Fibroblast of skin of back (primary cell): ENCODE results near the gene TPSB2. TPM values are rescaled to one million over a fixed set of nuclear protein-coding genes. Genes with fewer than 3 reads are reported as not detected.
"Not testable (repeated sequence)": the region's sequence is repeated elsewhere in the genome, so short reads cannot be mapped to it uniquely, and the experiment has no call there.

Source experiments
- DNase-seq: peaks from one replicate; pipeline ENCODE4 v3.0.0-alpha.2; 2013
- polyA plus RNA-seq, 2 experiments: library from polyadenylated mRNA; unstranded; fragments of 120-200 nt; gene quantifications; one replicate each; pipeline ENCODE4 v1.2.1, GENCODE V29; 2013; ENCODE audit not compliant: insufficient read length in 2 of 2

TPSB2 gene
- not detected for polyA plus RNA-seq (2013, experiment 1 of 2; ENCODE audit: insufficient read length)
- polyA plus RNA-seq (2013, experiment 2 of 2; ENCODE audit: insufficient read length) = not detected

- DNase-seq = not testable (repeated sequence)
Measured at GRCh38 chr16:1230084-1230470, at the start of gene TPSB2. Gene TPSB2, minus strand, starts transcription at chr16:1230184. Its CDS starts 233 bp downstream, at chr16:1229951.

- no peak for DNase-seq
Measured at GRCh38 chr16:1279081-1279944, 49.3 kb upstream of the TPSB2 start.

GRCh38 chr16:1278477-1278876, 48.5 kb upstream of the TPSB2 start:
- no peak for DNase-seq

GRCh38 chr16:1277617-1278282, 47.8 kb upstream of the TPSB2 start:
- DNase-seq = no peak

DNA sequence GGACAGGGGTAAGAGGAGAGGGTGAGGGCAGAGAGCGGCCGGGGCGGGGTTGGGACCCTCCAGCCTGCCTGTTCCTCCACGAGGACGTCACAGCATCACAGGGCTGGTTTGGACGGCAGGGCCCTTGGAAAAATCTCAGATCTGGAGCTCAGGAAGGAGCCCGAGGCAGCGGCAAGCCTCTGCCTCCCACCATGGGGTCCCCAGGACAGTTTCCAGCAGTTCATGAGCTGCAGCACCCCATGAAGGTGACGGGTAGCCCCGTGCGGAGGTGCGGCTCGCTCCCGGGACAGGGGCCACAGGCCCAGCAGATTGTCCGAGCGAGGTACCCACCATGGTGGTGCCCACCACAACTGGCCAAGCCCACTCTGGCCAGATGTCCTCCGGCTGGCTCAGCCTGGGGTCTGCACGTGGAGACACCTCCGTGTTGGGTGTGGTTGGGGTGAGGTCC, 47.2 kb upstream of the TPSB2 start:
- DNase-seq = no peak

GRCh38 chr16:1276580-1276878, 46.5 kb upstream of the TPSB2 start:
- no peak for DNase-seq

DNA sequence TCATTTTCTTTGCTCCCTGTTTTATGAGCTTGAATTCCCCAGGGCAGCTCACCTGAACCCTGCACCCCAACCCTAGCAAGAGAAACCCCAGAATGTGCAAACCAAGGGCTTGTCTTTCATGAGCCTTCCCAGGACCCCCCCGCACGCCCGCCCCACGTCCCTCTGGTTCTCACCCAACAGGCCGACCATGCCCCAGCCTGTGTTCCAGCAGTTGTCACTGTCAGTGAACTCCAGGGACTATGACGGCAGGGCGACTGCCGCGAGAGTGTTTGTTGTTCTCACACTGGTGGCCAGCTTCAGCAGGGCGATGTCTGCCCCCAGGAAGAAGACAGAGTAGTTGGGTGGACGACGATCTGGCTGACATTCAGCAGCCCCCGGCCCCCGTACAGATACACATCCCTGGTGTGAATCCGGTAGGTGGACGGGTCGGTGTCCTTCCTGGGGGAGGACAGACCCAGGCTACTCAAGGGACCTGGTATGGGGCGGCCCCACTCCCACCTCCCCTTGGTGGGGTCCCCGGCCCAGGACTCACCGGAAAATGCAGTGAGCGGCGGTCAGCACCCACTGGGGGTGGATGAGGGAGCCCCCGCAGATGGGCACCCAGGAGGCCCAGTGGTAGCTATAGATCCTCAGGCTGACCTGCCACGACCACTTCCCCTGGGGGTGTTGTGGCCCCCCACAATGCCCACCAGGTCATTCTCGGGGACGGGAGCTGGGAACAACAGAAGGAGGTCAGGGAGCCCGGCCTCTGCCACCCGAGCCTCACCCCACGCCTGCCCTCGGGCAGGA, 46.0 kb upstream of the TPSB2 start:
- no peak for DNase-seq

- no peak for DNase-seq
Measured at GRCh38 chr16:1274767-1275166, 44.8 kb upstream of the TPSB2 start.

DNA sequence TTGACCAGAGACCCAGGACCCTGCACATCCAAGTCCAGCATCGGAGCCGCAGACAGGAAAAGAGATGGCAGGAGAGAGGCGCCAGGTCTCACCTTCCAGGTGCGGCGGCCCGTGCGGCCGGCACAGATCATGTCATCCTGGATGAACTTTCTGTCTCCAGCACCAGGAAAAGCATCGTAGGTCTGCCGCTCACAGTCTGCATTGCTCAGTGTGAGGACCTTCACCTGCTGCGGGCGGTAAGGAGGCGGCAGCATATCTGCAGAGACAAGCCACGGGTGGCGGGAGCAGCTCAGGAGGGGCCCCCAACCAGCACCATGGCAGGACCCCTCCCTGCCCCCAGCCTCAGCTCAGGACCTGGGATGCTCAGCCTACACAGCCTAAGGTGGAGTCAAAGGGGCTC, 43.8 kb upstream of the TPSB2 start:
- no peak for DNase-seq

- no peak for DNase-seq
Measured at GRCh38 chr16:1272453-1273198, 42.6 kb upstream of the TPSB2 start.

DNA sequence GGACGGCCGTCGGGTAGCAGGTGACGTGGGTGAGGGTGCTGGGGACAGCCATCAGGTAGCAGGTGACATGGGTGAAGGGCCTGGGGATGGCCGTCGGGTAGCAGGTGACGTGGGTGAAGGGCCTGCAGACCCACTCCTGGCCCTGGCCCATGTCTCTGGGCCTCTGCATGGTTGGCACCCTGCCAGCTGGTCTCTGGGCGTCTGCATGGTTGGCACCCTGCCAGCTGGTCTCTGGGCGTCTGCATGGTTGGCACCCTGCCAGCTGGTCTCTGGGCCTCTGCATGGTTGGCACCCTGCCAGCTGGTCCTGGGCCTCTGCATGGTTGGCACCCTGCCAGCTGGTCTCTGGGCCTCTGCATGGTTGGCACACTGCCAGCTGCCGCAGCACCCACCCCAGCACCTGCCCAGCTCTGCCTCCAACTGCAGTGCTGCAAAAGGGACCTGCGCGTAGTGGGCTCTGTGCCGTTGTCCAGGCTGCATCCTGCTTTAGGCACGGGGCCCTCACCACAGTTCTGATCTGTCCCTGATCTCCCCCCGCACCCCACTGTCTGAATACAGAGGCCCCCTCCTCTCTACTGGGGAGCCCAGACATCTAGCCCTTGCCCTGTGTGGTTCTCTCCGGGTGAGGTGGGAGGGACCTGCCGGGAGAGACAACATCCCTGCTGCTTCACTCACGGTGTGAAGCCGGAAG, 41.9 kb upstream of the TPSB2 start:
- peak; percentile 7 for DNase-seq

DNA sequence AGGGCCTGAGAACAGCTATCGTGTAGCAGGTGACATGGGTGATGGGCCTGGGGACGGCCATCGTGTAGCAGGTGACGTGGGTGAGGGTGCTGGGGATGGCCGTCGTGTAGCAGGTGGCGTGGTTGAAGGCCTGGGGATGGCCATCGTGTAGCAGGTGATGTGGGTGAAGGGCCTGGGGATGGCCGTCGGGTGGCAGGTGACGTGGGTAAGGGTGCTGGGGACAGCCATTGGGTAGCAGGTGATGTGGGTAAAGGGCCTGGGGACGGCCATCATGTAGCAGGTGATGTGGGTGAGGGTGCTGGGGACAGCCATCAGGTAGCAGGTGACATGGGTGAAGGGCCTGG, 41.4 kb upstream of the TPSB2 start:
- DNase-seq = no peak

GRCh38 chr16:1269418-1269817, 39.4 kb upstream of the TPSB2 start:
- DNase-seq = not testable (repeated sequence)

DNA sequence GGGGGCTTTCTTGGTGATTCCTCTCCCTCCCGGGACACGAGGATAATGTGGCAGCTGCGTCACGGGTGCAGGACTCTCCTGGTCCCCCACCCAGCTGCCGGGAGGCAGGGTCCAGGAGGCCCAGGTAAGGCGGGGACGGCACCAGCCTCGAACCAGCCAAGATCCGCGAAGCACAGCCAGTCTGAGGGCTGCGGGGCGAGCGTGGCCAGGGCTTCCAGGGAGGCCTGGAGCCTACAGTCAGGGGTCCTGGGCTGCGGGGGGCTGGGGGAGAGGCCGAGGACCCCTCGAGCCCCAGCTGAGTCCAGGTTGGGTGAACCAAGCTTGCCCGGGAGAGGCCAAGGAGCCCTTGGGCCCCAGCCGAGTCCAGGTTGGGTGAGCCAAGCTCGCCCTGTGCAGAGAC, 35.8 kb upstream of the TPSB2 start:
- no peak for DNase-seq

- DNase-seq = no peak
Measured at GRCh38 chr16:1265090-1265630, 35.2 kb upstream of the TPSB2 start.

DNA sequence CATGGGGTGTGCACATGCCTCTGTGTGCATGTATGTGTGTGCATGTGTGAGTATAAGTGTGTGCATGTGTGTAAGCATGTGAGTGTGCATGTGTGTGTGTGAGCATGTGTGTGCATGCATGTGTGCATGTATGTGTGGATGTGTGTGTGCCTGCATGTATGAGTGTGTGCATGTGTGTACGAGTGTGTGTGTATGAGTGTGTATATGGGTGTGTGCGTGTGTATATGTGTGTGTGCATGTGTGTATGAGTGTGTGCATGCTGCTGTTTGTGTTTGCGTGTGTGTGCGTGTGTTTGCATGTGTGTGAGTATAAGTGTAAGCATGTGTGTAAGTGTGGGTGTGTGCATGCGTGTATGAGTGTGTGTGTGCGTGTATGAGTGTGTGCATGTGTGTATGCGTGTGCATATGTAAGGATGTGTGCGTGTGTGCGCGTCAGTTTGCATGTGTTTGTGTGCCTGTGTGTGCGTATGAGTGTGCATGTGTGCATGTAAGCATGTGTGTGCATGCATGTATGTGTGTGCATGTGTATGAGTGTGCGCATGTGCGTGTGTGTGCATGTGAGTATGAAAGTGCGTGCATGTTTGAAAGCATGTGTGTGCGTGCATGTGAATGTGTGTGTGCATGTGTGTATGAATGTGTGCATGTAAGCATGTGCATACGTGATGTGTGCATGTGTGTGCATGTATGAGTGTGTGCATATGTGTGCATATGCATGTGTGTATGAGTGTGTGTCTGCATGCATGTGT, 34.5 kb upstream of the TPSB2 start:
- no peak for DNase-seq

DNA sequence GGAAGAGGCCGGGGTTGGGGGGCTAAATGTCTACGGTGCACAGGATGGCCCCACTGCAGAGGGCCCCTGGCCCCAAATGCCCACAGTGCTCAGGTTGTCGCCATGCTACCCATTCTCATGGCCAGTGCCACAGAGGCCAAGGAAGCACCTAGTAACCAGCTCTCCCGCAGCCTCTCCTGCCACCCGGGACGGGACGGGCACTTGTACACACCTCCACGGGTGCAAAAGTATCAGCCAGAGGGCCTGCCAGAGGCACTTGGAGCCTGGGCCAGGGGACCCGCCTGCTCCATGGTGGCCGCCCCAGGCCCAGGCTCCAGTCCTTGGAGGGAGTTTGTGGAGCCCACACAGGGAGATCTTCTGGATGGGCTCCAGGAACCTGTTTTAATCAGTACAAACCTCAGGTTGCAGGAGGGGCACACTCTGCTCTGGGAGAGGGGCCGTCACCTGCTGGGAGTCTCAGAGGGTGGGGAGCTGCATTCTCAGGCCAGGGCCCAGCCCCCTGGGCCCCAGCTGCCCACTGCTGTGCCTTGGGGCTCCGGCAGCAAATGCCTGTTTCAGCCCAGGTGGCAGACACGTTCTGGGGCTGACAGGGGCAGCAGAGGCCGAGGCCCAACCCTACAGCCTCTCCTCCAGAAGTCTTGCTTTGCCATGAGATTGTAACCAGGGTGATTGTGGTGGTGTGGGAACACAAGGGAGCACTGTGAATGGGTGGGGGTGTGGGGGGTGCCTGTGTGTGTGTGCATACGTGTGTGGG, 33.8 kb upstream of the TPSB2 start:
- no peak for DNase-seq

GRCh38 chr16:1262846-1263221, 32.9 kb upstream of the TPSB2 start:
- DNase-seq = no peak

GRCh38 chr16:1262210-1262845, 32.3 kb upstream of the TPSB2 start:
- DNase-seq = no peak
